Astrocyte (in vitro differentiated cells and primary cell): ENCODE results near the gene SLC12A5. TPM values are rescaled to one million over a fixed set of nuclear protein-coding genes. Genes with fewer than 3 reads are reported as not detected.

Experiments used
- DNase-seq: peaks from one replicate; pipeline ENCODE4 v3.0.0-alpha.2; 2010; ENCODE audit warnings: low read depth
- FAIRE-seq: peaks from 2 replicates; lab custom pipeline; 2011; peaks lifted over from hg19 to GRCh38; lab: Jason Lieb, UNC
- H2AFZ ChIP-seq: 2 replicates; pipeline ENCODE4 v1.6.0; 2012; ENCODE audit warnings: low read depth, low read length, inconsistent platforms
- H3K27ac ChIP-seq: 2 replicates; pipeline ENCODE4 v1.5.1; 2011; ENCODE audit warnings: low read depth, low read length, inconsistent platforms
- H3K27me3 ChIP-seq: 2 replicates; pipeline ENCODE4 v1.6.0; 2011; ENCODE audit warnings: low read length, inconsistent platforms; ENCODE audit not compliant: insufficient read depth
- H3K36me3 ChIP-seq: 2 replicates; pipeline ENCODE4 v1.5.1; 2011; ENCODE audit warnings: low read length, inconsistent platforms; ENCODE audit not compliant: insufficient read depth
- H3K4me1 ChIP-seq: 2 replicates; pipeline ENCODE4 v1.5.1; 2011; ENCODE audit warnings: low read length, inconsistent platforms; ENCODE audit not compliant: insufficient read depth
- H3K4me2 ChIP-seq: 2 replicates; pipeline ENCODE4 v1.6.0; 2012; ENCODE audit warnings: low read length, inconsistent platforms
- H3K4me3 ChIP-seq: 2 replicates; pipeline ENCODE4 v1.5.1; 2011; ENCODE audit warnings: low read depth, mild to moderate bottlenecking, low read length, inconsistent platforms; ENCODE audit not compliant: insufficient read depth
- H3K79me2 ChIP-seq: 2 replicates; pipeline ENCODE4 v1.6.0; 2012; ENCODE audit warnings: mild to moderate bottlenecking, low read length, inconsistent platforms; ENCODE audit not compliant: insufficient read depth
- H3K9ac ChIP-seq: 2 replicates; pipeline ENCODE4 v1.6.0; 2012; ENCODE audit warnings: mild to moderate bottlenecking, low read length, inconsistent platforms
- H3K9me3 ChIP-seq: 2 replicates; pipeline ENCODE4 v1.5.1; 2012; ENCODE audit warnings: low read depth, mild to moderate bottlenecking, low read length, inconsistent platforms; ENCODE audit not compliant: insufficient read depth
- H4K20me1 ChIP-seq: 2 replicates; pipeline ENCODE4 v1.6.0; 2012; ENCODE audit warnings: low read length, inconsistent platforms; ENCODE audit not compliant: insufficient read depth
- H3K27ac Mint-ChIP-seq: one replicate; pipeline ENCODE4 v1.8.0; 2021; ENCODE audit warnings: mild to moderate bottlenecking, mixed read lengths; ENCODE audit not compliant: unreplicated experiment
- H3K27me3 Mint-ChIP-seq: one replicate; pipeline ENCODE4 v1.8.0; 2021; ENCODE audit warnings: low read depth, mixed read lengths; ENCODE audit not compliant: unreplicated experiment
- H3K36me3 Mint-ChIP-seq: one replicate; pipeline ENCODE4 v1.8.0; 2021; ENCODE audit warnings: low read depth, mixed read lengths; ENCODE audit not compliant: unreplicated experiment
- H3K4me1 Mint-ChIP-seq: one replicate; pipeline ENCODE4 v1.8.0; 2021; ENCODE audit warnings: low read depth, mixed read lengths; ENCODE audit not compliant: unreplicated experiment
- H3K4me3 Mint-ChIP-seq: one replicate; pipeline ENCODE4 v1.8.0; 2021; ENCODE audit warnings: mild to moderate bottlenecking, moderate library complexity, mixed read lengths; ENCODE audit not compliant: unreplicated experiment
- H3K9me3 Mint-ChIP-seq: one replicate; pipeline ENCODE4 v1.8.0; 2021; ENCODE audit warnings: mild to moderate bottlenecking, mixed read lengths; ENCODE audit not compliant: unreplicated experiment
- EZH2 ChIP-seq: IDR thresholded peaks from 2 replicates; pipeline ENCODE4 v1.6.1; 2012; ENCODE audit warnings: mild to moderate bottlenecking, low read length, inconsistent platforms; ENCODE audit not compliant: insufficient read depth
- total RNA-seq: library from RNA; stranded (reverse); gene quantifications from 2 replicates; pipeline ENCODE4 v1.2.1, GENCODE V29; 2021
- TF ChIP-seq, protein P1 (sequence below): IDR thresholded peaks from 2 replicates; pipeline ENCODE4 v1.5.1; 2011; ENCODE audit warnings: low read depth, mild to moderate bottlenecking, inconsistent platforms, low read length, moderate library complexity; ENCODE audit not compliant: insufficient read depth

Gene SLC12A5
- total RNA-seq, 1 donor from 2014 or later: 14.6 TPM

DNA sequence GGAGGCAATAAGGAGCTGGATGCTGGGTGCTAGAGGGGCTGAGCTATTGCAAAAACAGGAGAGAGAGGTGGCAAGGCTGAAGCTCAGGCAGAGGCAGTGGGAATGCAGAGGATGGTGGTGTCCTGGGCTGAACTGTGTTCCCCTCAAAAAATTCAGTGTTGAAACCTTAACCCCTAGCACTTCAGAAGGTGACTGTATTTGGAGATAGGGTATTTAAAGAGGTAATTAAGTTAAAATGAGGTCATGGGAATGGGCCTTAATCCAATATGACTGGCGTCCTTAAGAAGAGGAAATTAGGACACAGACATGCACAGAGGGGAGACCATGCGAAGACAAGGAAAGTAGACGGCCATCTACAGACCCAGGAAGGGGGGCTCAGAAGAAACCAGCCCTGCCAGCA is 31.8 kb upstream of the SLC12A5 start:
- TF ChIP-seq EZH2: no peak
- TF ChIP-seq, protein P1, sequence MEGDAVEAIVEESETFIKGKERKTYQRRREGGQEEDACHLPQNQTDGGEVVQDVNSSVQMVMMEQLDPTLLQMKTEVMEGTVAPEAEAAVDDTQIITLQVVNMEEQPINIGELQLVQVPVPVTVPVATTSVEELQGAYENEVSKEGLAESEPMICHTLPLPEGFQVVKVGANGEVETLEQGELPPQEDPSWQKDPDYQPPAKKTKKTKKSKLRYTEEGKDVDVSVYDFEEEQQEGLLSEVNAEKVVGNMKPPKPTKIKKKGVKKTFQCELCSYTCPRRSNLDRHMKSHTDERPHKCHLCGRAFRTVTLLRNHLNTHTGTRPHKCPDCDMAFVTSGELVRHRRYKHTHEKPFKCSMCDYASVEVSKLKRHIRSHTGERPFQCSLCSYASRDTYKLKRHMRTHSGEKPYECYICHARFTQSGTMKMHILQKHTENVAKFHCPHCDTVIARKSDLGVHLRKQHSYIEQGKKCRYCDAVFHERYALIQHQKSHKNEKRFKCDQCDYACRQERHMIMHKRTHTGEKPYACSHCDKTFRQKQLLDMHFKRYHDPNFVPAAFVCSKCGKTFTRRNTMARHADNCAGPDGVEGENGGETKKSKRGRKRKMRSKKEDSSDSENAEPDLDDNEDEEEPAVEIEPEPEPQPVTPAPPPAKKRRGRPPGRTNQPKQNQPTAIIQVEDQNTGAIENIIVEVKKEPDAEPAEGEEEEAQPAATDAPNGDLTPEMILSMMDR: no peak
- H3K4me3 Mint-ChIP-seq: no peak overlapping the region
- DNase-seq: no peak
- H3K4me1 Mint-ChIP-seq: peaks cover 10% of the 10 kb centered on the region
- H3K27me3 Mint-ChIP-seq: peaks cover 7% of the 10 kb centered on the region
- H3K9ac ChIP-seq: no peak overlapping the region
- FAIRE-seq: no peak
- H3K27ac Mint-ChIP-seq: no peak overlapping the region
- H2AFZ ChIP-seq: no peak overlapping the region
- no peaks in the 10 kb centered on the region for H3K36me3 ChIP-seq
- no peaks in the 10 kb centered on the region for H3K36me3 Mint-ChIP-seq
- H3K4me1 ChIP-seq: peaks cover 3% of the 10 kb centered on the region
- H4K20me1 ChIP-seq: no peaks in the 10 kb centered on the region
- H3K9me3 ChIP-seq: no peaks in the 10 kb centered on the region
- H3K4me3 ChIP-seq: no peak overlapping the region
- H3K4me2 ChIP-seq: no peak overlapping the region
- peaks cover 20% of the 10 kb centered on the region for H3K27me3 ChIP-seq
- H3K27ac ChIP-seq: no peak overlapping the region
- peaks cover 4% of the 10 kb centered on the region for H3K9me3 Mint-ChIP-seq
- H3K79me2 ChIP-seq: no peaks in the 10 kb centered on the region

GRCh38 chr20:45998337-45998736 is 30.7 kb upstream of the SLC12A5 start:
- Histone ChIP-seq H3K27me3 (peaks cover 20% of the 10 kb centered on the region), H3K4me2 (no peak overlapping the region), H3K9ac (no peak overlapping the region), H3K4me1 (peaks cover 3% of the 10 kb centered on the region), H3K9me3 (no peaks in the 10 kb centered on the region), H2AFZ (no peak overlapping the region), H4K20me1 (no peaks in the 10 kb centered on the region), H3K79me2 (no peaks in the 10 kb centered on the region), H3K27ac (no peak overlapping the region), H3K36me3 (no peaks in the 10 kb centered on the region), H3K4me3 (no peak overlapping the region)
- TF ChIP-seq, protein P1: no peak
- no peak for TF ChIP-seq EZH2
- H3K4me3 Mint-ChIP-seq: no peak overlapping the region
- H3K36me3 Mint-ChIP-seq: no peaks in the 10 kb centered on the region
- peaks cover 10% of the 10 kb centered on the region for H3K4me1 Mint-ChIP-seq
- no peak overlapping the region for H3K27ac Mint-ChIP-seq
- H3K27me3 Mint-ChIP-seq: peaks cover 7% of the 10 kb centered on the region
- FAIRE-seq (no peak), DNase-seq (no peak)
- peaks cover 4% of the 10 kb centered on the region for H3K9me3 Mint-ChIP-seq

DNA sequence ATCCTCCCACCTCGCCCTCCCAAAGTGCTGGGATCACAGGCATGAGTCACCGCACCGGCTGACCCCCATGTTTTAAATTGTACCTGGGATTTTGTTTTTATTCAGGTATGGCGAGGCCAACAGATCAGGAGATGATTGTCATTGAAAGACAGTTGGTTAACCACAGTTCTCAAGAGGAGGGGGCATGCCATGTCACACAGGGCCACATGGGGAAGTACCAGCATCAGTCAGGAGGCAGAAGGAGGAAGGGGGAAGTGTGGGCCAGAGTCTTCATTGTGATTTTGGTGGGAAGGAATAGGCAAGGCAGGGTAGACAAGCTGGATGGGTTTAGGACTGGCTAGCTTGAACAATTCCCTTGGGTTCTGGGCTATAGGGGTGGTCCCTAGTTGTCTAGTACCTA is 30.3 kb upstream of the SLC12A5 start:
- H3K4me3 ChIP-seq: no peak overlapping the region
- H3K79me2 ChIP-seq: no peaks in the 10 kb centered on the region
- H3K27me3 Mint-ChIP-seq: peaks cover 7% of the 10 kb centered on the region
- H3K36me3 ChIP-seq: no peaks in the 10 kb centered on the region
- peaks cover 20% of the 10 kb centered on the region for H3K27me3 ChIP-seq
- H3K4me1 Mint-ChIP-seq: peaks cover 8% of the 10 kb centered on the region
- H4K20me1 ChIP-seq: no peaks in the 10 kb centered on the region
- no peak overlapping the region for H2AFZ ChIP-seq
- H3K4me3 Mint-ChIP-seq: no peak overlapping the region
- H3K27ac ChIP-seq: no peak overlapping the region
- H3K4me2 ChIP-seq: no peak overlapping the region
- peaks cover 4% of the 10 kb centered on the region for H3K9me3 Mint-ChIP-seq
- peaks cover under 1% of the 10 kb centered on the region for H3K4me1 ChIP-seq
- H3K9ac ChIP-seq: no peak overlapping the region
- no peak for TF ChIP-seq EZH2
- H3K9me3 ChIP-seq: no peaks in the 10 kb centered on the region
- no peak overlapping the region for H3K27ac Mint-ChIP-seq
- FAIRE-seq: no peak
- no peaks in the 10 kb centered on the region for H3K36me3 Mint-ChIP-seq
- DNase-seq: no peak
